Measurements from ENCODE around the gene AXL. TPM values are rescaled to one million over a fixed set of nuclear protein-coding genes. Genes with fewer than 3 reads are reported as not detected.
A peak's percentile ranks its signal among the peaks of the same experiment; 100 is the strongest.

AXL gene
- total and polyA plus RNA-seq, 9 of the 15 experiments (the other 6 are each of a cell fraction or from before 2014, with no cell fraction given) = 0.80 to 6.6 (median 1.6) TPM

- peak; percentile 92 for FAIRE-seq
- 38% methylated on average over 23 of the region's 26 CpGs for WGBS (ENCODE audit: insufficient coverage, low coverage, missing lambda C conversion rate)
- TF ChIP-seq CGGBP1 (CRISPR knock-in tag; IDR thresholded peaks at IDR 0.05) (no peak), ZNF695 (CRISPR knock-in tag; IDR thresholded peaks at IDR 0.05) (no peak), ZNF778 (CRISPR knock-in tag; IDR thresholded peaks at IDR 0.05) (no peak), ZBTB7A (IDR thresholded peaks at IDR 0.05; ENCODE audit: borderline replicate concordance, control insufficient read depth, low read depth, low read length) (peak; percentile 42; the same call in 1 of the 2 replicates), MECOM (CRISPR knock-in tag; IDR thresholded peaks at IDR 0.05) (no peak), BCLAF1 (IDR thresholded peaks at IDR 0.05; ENCODE audit: borderline replicate concordance in 1 of 2, control insufficient read depth in 1 of 2, low read depth in 2 of 2, low read length in 1 of 2) (no peak), L3MBTL2 (IDR thresholded peaks at IDR 0.05) (peak; percentile 17; the same call in 1 of the 2 replicates), RBFOX2 (IDR thresholded peaks at IDR 0.05; ENCODE audit: low read depth, low read length) (peak; percentile 55; the same call in 1 of the 2 replicates), RFX7 (CRISPR knock-in tag; IDR thresholded peaks at IDR 0.05) (no peak), KLF16 (IDR thresholded peaks at IDR 0.05) (no peak), TFAP4 (CRISPR knock-in tag; IDR thresholded peaks at IDR 0.05; ENCODE audit: borderline replicate concordance) (peak; percentile 78; the same call in 1 of the 2 replicates), FOS (IDR thresholded peaks at IDR 0.05; ENCODE audit: extremely low read depth, insufficient read length) (no peak), ZNF41 (CRISPR knock-in tag; conservative IDR thresholded peaks at IDR 0.05) (no peak), NFXL1 (CRISPR knock-in tag; IDR thresholded peaks at IDR 0.05) (no peak), EGR1 (conservative IDR thresholded peaks at IDR 0.05) (peak; percentile 68), CHCHD3 (CRISPR knock-in tag; IDR thresholded peaks at IDR 0.05) (no peak)
Observed at GRCh38 chr19:41206926-41207750, 11.9 kb upstream of the AXL start.

More at GRCh38 chr19:41206926-41207750, 11.9 kb upstream of the AXL start:
- peak overlapping the region; percentile 58; the same call in 1 of the 2 replicates for H3K4me2 ChIP-seq (ENCODE audit: insufficient read depth, low read length)
- in situ Hi-C loops (cut with MboI) = loop anchor here (10.0 kb wide), 1 partner anchor 368 kb away; the partner anchor contains the start of gene CEACAM21
- peak; percentile 92 for ATAC-seq
- peaks cover 0 to 4% of the 10 kb centered on the region in 2 experiments; a peak in 2 of 5 replicates for H3K27me3 ChIP-seq (ENCODE audit: control insufficient read depth in 2 of 2, insufficient read depth in 2 of 2, low read length in 2 of 2)
- H2AFZ ChIP-seq (ENCODE audit: low read depth, low read length) = peak overlapping the region; percentile 98
- no TSS peak for BruUV-seq (replicated peaks)
- CTCF ChIA-PET (ENCODE audit: low intra/inter-chr PET ratio) = interaction anchor here (1.4 kb wide), 1 partner anchor 55 kb away, joined by 7 read pairs; no protein-coding TSS in a partner anchor
- H3K79me2 ChIP-seq (ENCODE audit: control insufficient read depth, insufficient read depth, low read length) = no peaks in the 10 kb centered on the region
- H3K9me1 ChIP-seq (ENCODE audit: control insufficient read depth, insufficient read depth, low read length) = no peaks in the 10 kb centered on the region
- H3K4me1 ChIP-seq (replicated peaks in 1 of 2; ENCODE audit: control insufficient read depth in 2 of 2, insufficient read depth in 2 of 2, low read length in 2 of 2) = peaks cover 10 to 15% of the 10 kb centered on the region in 2 experiments; a peak in 4 of 5 replicates
- H3K9me3 ChIP-seq (replicated peaks; ENCODE audit: control insufficient read depth, insufficient read depth, low read depth, low read length) = no peaks in the 10 kb centered on the region
- H3K36me3 ChIP-seq (ENCODE audit: control insufficient read depth, insufficient read depth, low read length) = no peaks in the 10 kb centered on the region
- peak overlapping the region; percentile 52 for H3K27ac ChIP-seq (ENCODE audit: extremely low read depth, low read depth, low read length)
- no peak overlapping the region for H3K4me3 ChIP-seq
- POLR2A ChIA-PET = interaction anchor here (0.9 to 1.3 kb wide), 3 partner anchors 9 to 46 kb away, joined by 4 read pairs; no protein-coding TSS in a partner anchor
- DNase-seq (ENCODE audit: extremely low read depth in 1 of 4, low spot score in 3 of 4) = peak; percentile 77 to 86 (median 84)
- no peaks in the 10 kb centered on the region for H4K20me1 ChIP-seq (replicated peaks; ENCODE audit: control insufficient read depth, insufficient read depth, low read length)
- peak overlapping the region; percentile 47 to 54; a peak in 3 of 4 replicates for H3K9ac ChIP-seq (ENCODE audit: insufficient read depth in 1 of 2, low read depth in 2 of 2, low read length in 2 of 2)
- intact Hi-C loops (cut with micrococcal nuclease) = loop anchor here (10.0 kb wide), 1 partner anchor 238 kb away; the partner anchor contains the start of gene ERICH4
